WERI-Rb-1 (cell line): Measurements from ENCODE around the gene LONRF3.

Experiments
- DNase-seq: peaks from one replicate; pipeline ENCODE4 v3.0.0-alpha.2; 2020
- H3K27ac ChIP-seq: fragments of 250-450 bp; sonication (Bioruptor Pico); 2 replicates; pipeline ENCODE4 v1.5.1; 2020; ENCODE audit warnings: mild to moderate bottlenecking, moderate library complexity
- H3K27me3 ChIP-seq: fragments of 250-450 bp; sonication (Bioruptor Pico); 2 replicates; pipeline ENCODE4 v1.5.1; 2021; ENCODE audit warnings: mild to moderate bottlenecking, low read depth, moderate library complexity; ENCODE audit not compliant: insufficient read depth, severe bottlenecking
- H3K36me3 ChIP-seq: fragments of 250-450 bp; sonication (Bioruptor Pico); 2 replicates; pipeline ENCODE4 v1.5.1; 2020; ENCODE audit warnings: mild to moderate bottlenecking, moderate library complexity
- H3K4me3 ChIP-seq: 2 replicates; pipeline ENCODE4 v1.5.1; 2011; ENCODE audit warnings: low read depth, mild to moderate bottlenecking, control low read depth, low read length
- H3K9me3 ChIP-seq: fragments of 250-450 bp; sonication (Bioruptor Pico); 2 replicates; pipeline ENCODE4 v1.5.1; 2021; ENCODE audit warnings: mild to moderate bottlenecking, moderate library complexity; ENCODE audit not compliant: severe bottlenecking
- TF ChIP-seq, protein P1 (sequence below): IDR thresholded peaks from 2 replicates; pipeline ENCODE4 v1.5.1; 2011; ENCODE audit warnings: low read depth, mild to moderate bottlenecking, control low read depth, inconsistent platforms, low read length

LONRF3 gene

DNA sequence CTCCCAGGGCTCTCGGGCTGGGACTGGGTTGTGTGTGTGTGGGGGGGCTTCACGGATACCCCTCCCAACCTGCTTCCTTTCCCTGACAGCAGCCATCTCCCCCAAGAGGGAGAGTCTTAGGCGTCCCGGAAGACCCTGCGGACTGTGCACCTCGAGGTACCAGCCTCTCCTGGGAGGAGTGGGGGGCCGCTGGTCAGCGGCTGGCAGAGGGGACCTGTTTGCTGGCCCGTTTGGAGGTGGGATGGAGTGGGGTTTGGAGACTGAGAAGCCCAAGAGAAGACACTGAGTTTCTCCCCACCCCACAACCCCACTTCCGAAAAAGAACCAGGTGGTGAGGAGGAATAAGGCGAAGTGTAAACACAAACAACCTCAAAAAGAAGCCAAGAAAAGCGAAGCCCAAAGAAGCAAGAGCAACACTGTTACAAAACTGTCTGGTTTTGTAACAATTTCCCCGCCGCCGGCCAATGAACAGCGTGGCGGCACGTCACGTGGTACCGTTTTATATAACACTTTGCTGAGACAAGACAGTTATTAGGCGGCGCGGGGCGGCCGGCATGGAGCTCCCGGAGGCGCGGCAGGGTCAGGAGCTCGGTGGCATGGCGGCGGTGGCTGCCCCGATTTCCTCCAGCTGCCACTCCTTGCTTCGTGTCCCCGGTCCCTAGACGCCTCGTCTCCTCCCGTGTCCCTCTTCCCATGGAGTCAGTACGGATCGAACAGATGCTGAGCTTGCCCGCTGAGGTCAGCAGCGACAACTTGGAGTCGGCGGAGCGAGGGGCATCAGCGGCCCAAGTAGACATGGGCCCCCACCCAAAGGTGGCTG, at the start of gene LONRF3:
Gene LONRF3 (plus strand): TSS at position 531 of the 820 bp plus-strand sequence. CDS start 163 bp downstream, at position 694.
- DNase-seq: peak; percentile 7
- TF ChIP-seq, protein P1, sequence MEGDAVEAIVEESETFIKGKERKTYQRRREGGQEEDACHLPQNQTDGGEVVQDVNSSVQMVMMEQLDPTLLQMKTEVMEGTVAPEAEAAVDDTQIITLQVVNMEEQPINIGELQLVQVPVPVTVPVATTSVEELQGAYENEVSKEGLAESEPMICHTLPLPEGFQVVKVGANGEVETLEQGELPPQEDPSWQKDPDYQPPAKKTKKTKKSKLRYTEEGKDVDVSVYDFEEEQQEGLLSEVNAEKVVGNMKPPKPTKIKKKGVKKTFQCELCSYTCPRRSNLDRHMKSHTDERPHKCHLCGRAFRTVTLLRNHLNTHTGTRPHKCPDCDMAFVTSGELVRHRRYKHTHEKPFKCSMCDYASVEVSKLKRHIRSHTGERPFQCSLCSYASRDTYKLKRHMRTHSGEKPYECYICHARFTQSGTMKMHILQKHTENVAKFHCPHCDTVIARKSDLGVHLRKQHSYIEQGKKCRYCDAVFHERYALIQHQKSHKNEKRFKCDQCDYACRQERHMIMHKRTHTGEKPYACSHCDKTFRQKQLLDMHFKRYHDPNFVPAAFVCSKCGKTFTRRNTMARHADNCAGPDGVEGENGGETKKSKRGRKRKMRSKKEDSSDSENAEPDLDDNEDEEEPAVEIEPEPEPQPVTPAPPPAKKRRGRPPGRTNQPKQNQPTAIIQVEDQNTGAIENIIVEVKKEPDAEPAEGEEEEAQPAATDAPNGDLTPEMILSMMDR: no peak
- Histone ChIP-seq H3K36me3 (no peaks in the 10 kb centered on the region), H3K9me3 (no peaks in the 10 kb centered on the region), H3K27me3 (peaks cover 77% of the 10 kb centered on the region), H3K27ac (no peak within 1 kb of the TSS), H3K4me3 (no peak within 1 kb of the TSS)

DNA sequence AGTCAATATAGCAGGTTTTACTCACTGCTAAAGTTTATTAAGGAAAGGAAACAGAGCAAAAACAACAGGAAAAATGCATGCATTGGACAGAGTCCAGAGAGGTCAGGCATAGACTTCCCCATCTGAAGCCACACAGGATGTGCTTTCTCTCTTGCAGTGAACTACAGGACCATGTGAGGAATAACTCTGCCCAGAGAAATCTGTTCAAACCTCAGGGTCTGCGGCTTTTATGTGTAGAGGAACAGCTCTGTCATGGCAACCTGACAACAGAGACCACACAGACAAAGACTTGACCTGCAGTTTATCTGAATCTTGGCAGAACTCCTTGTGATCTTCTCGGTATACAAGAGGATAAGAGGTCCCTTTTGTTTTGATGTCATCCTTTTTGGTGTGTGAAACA, 46.3 kb upstream of the LONRF3 start:
- no peaks in the 10 kb centered on the region for H3K9me3 ChIP-seq
- H3K27ac ChIP-seq: no peak overlapping the region
- H3K27me3 ChIP-seq: peaks cover 30% of the 10 kb centered on the region
- H3K36me3 ChIP-seq: no peaks in the 10 kb centered on the region
- H3K4me3 ChIP-seq: no peak overlapping the region
- DNase-seq: no peak
- TF ChIP-seq, protein P1: no peak

DNA sequence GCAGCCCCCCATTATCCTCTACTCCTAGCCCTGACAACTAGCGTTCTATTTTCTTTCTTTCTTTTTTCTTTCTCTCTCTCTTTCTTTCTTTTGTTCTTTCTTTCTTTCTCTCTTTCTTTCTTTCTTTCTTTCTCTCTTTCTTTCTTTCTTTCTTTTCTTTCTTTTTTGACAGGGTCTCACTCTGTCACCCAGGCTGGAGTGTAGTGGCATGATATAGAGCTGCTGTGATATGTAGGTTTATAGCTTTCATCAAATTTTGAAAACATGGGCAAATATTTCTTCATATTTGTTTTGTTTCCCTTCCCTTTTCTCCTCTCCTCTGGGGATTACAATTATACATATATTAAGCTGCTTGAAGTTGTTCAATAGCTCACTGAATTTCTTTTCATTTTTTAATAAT, 39.1 kb upstream of the LONRF3 start:
- TF ChIP-seq, protein P1: no peak
- Histone ChIP-seq H3K36me3 (no peaks in the 10 kb centered on the region), H3K27me3 (peaks cover 28% of the 10 kb centered on the region), H3K9me3 (no peaks in the 10 kb centered on the region), H3K4me3 (no peak overlapping the region), H3K27ac (no peak overlapping the region)
- no peak for DNase-seq

DNA sequence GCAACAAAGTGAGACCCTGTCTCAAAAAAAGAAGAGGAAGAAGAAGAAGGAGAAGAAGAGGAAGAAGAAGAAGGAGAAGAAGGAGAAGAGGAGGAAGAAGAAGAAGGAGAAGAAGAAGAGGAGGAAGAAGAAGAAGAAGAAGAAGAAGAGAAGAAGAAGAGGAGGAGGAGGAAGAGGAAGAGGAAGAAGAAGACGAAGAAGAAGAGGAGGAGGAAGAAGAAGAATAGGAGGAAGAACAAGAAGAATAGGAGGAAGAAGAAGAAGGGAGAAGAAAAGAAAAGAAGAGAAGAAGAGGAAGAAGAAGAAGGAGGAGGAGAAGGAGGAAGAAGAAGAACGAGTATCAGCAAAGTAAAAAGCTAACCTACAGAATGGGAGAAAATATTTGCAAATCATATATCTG, 33.3 kb upstream of the LONRF3 start:
- Histone ChIP-seq H3K36me3 (no peaks in the 10 kb centered on the region), H3K27me3 (peaks cover 52% of the 10 kb centered on the region), H3K27ac (no peak overlapping the region), H3K9me3 (no peaks in the 10 kb centered on the region), H3K4me3 (no peak overlapping the region)
- DNase-seq: no peak
- TF ChIP-seq, protein P1: no peak

DNA sequence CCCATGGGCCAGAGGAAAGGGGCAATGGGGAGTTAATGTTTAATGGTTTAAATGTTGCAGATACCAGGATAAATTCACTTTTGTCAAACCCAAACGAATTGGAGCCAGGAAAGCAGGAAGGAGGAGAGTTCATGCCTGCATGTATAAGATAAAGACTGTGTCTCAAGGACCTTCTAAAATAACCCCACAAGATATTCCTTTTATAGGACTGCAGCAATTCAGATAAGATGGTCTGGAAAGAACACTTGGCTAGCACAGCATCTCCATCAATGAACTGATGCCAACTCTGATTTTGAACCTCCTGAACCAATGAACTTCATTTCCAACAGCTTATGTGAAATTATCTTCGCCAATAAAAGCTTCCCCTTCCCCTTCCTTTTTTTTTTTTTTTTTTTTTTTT, 31.3 kb upstream of the LONRF3 start:
- no peak for DNase-seq
- no peaks in the 10 kb centered on the region for H3K9me3 ChIP-seq

More for the DNA sequence above, 31.3 kb upstream of the LONRF3 start:
- Histone ChIP-seq H3K27me3 (peaks cover 43% of the 10 kb centered on the region), H3K4me3 (no peak overlapping the region), H3K36me3 (no peaks in the 10 kb centered on the region), H3K27ac (no peak overlapping the region)
- TF ChIP-seq, protein P1: no peak
